HG03521 (cell line): ENCODE data around the gene CAPN5.

ENCODE experiments used
- ATAC-seq: cut with Tn5 transposase; IDR thresholded peaks from one replicate; pipeline ENCODE4 v1.9.1; 2021; ENCODE audit warnings: mild to moderate bottlenecking, moderate library complexity; ENCODE audit not compliant: unreplicated experiment

CAPN5 gene

DNA sequence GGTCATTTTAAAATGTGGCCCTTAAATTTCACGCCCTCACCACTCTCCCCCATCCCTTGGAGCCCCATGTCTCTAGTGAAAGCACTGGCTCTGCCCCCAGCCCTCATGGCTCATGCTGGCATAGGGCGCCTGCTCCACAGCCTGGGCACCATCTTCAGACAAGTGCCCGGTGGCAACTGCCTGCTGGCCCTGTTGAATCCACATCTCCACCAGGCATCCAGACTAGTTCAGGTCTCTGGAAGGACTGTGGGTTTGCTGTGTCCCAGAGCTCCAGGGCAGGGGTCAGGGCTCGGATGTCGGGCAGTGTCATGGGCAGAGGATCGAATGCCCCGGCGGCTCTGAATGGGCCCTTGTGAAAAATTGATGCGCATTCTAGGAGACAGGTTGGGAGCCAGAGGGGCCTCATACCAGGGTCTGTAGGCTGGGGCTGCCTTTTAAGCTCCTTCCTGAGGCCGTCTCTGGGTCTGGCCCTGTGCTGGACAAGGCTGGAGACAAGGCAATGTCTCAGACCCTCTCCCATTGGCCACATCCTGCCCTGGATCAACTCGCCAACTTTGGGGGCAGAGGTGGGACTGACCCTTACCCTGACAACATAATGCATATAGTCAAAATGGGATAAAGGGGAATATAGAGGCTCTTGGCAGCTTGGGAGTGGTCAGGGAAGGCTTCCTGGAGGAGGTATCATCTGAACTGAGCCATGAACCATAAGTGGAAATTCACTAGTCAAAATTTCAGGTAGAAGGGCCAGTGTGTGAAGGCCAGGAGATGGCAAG, 62.5 kb downstream of the CAPN5 start:
- no peak for ATAC-seq

DNA sequence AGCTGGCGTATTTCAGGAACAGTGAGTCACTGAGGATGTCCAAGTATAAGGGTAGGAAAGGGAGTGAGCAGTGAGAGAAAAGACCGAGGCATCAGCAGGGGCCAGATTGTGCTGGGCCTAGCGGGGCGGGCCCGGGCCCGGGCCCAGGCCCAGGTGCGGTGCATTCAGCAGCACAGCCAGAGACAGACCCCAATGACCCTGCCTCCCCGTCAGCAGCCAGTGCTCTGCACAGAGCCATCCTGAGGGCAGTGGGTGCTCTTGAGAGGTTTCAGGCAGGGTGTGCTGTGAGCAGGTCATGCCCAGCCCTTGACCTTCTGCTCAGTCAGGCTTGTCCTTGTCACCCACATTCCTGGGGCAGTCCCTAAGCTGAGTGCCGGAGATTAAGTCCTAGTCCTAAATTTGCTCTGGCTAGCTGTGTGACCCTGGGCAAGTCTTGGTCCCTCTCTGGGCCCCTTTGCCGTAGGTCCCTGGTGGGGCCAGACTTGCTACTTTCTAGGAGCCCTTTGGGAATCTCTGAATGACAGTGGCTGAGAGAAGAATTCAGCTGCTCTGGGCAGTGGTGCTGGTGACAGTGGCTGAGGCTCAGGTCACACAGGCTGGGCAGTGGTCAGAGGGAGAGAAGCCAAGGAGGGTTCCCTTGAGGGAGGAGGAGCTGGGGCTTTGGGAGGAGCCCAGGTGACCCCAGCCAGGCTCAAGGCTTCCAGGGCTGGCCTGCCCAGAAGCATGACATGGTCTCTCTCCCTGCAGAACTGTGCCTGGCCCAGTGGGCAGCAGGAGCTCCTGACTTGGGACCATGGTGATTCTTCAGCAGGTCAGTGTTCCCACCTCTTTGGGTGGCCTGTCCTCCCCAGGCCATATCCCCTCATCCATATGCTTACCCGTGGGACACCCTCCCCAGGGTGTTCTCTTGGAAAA, 63.3 kb downstream of the CAPN5 start:
- no peak for ATAC-seq

DNA sequence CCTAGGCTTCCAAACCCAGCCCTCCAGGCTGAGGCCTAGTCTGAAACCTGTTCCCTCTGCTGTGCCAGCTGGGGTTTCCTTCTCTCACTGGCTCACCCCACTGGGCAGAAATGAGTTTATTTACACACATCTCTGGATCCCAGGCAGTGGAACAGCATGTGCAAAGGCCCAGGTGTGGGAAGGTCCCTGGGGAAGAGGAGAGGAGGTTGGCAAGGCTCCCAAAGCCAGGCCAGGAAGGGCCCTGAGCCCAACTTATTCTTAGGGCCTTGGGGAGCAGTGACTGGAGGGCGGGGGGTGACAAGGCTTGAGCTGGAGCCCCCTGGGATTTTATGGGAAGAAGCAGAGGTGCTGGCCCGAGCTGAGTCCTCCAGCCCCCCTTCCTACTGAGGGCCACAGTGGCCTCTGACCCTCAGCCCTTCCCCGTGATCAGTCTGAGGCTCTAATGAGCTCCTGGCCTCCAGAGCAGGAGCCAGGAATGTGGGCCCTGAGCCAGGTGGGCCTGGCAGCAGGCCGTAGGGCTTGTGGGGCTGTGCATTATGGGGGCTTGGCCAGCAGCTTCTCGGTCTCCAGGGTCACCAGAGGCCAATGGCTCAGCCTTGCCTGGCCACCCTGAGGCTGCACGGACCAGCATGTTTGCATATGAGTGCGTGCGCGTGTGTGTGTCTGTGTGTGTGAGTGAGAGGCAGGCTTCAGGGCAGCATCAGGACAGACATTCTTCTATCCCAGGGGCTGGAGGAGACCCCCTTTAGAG, 64.2 kb downstream of the CAPN5 start:
- no peak for ATAC-seq

DNA sequence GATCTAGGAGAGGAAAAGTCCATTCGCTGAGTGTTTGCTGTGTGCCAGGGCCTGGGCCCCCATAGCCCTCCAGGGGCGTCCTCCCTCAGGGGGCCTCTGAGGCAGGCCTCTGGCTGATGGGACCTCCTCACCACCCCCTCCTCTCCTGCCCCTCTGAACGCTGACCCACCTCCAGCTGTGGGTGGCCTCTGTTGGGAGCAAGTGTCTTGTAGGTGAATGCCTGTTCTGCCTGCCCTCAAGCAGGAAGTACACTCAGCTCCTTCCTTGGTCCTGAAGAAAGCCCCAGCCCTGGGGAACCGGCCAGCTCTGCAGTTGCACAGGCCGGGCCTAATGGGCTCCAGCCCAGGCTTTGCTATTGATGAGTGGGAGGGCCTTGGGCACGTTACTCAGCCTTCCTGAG, 64.8 kb downstream of the CAPN5 start:
- ATAC-seq: no peak

DNA sequence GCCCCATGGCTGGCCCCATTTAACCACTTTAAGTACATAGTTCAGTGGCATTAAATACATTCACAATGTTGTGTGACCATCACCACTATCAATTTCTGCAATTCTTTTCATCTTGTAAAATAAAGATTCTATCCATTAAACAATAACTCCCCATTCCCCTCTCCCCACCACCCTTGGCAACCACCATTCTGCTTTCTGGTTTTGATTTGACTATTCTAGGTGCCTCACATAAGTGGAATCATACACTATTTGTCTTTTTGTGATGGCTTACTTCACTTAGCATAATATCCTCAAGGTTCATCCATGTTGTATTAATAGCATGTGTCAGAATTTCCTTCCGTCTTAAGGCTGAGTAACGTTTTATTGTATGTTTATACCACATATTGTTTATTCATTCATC, 68.3 kb downstream of the CAPN5 start:
- no peak for ATAC-seq

DNA sequence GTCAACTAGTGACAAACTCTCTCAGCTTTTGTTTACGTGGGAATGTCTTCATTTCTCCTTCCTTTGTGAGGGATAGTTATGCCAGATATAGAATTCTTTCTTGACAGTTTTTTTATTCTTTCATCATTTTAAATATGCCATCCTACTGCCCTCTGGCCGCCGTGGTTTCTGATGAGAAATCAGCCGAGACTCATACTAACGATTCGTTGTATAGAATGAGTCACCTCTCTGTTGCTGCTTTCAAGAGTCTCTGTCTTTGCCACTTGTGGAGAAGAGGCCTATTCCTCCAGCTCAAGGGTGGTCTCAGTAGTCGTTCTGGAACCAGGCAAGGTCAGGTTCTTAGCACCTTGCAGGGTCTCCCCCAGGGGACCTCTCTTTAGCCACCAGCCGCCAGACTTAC, 69.3 kb downstream of the CAPN5 start:
- ATAC-seq: no peak

DNA sequence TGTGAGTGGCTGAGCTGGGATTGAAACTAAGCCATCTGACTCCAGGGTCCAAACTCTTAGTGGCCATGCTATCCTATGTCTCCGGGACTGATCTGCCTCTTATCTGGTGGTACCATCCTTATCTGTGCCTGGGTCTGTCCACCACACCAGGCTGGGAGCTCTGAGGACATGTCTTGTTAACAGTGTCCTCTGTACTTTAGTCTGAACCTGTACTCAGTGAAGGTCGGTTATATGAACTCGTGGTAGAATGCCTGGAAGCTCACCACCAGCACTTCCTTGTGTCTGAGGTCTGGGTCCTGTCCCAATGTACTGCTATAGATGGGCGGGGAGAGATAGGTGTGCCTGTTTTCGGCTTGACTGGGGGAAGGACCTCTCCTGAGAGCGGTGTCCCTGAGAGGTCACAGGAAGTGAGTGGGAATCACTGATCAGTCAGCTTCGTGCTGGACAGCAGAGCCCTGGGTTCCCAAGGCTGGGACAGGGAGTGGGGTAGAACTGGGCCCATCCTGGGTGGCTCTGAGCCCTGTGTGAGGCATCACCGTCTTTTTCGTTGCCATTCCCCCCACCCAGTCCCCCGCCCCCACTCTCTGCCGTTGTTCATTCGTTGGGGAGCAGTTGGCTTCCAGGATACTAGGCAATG, 70.1 kb downstream of the CAPN5 start:
- ATAC-seq: no peak

DNA sequence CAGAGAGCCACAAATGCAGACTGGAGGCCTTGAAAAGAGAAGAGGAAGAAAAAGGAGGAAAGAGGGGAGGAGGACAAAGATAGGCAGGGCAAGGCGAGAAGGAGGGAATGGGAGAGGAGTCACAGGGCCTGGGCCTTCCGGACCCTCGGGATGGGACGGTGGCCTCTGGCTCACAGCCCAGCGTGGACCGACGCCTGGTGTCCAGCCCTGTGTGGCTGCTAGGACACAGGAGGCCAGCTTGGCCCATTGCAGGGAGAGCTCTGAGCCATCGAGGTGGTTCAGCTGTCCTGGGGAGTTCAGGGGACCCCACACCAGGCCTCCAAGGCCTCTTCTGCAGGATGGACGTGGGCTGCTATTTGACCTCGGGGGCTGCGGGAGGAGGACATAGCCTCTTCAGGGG, 70.7 kb downstream of the CAPN5 start:
- ATAC-seq: no peak

DNA sequence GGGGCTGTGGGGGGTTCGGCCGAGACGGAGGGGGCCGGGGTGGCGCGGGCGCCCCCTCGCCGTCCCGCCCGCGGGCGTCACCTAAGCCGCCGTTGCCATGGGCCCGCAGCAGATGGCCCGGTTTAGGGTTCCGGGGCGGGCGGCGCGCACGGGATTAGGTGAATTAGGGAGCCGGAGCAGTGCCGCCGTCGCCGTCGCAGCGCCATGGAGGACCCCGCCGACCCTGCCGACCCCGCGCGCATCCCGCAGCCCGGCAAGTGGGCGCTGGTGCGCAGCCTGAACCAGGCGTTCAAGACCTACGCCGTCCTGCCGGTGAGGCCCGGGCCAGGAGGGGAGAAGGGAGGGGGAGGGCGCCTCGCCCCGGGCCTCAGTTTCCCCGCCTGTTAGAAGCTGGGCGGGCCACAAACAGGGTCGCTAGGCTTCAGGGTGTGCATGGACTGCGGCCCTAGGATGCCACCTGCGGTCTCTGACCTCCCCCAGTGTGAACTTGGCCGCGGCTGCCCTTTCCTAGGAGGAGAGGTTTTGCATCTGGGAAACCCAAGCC, 71.4 kb downstream of the CAPN5 start:
- no peak for ATAC-seq

DNA sequence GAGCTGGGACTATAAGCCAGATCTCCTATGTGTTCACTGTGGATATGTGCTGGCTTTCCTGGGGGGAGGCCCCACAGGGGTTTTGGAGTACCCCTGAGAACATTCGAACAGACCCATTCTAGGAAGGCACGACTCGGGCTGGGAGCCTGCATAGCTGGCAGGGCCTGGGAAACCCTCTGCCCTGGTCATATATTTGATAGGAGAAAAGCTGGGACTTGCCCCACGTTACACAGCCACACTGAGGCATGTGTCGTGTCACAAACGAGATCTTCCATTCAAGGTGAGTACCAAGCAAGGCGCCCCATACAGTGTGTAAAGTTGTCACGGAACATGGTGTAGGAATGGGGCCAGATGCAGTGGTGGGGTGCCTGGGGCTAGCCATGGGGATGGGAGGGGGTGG, 72.4 kb downstream of the CAPN5 start:
- no peak for ATAC-seq

DNA sequence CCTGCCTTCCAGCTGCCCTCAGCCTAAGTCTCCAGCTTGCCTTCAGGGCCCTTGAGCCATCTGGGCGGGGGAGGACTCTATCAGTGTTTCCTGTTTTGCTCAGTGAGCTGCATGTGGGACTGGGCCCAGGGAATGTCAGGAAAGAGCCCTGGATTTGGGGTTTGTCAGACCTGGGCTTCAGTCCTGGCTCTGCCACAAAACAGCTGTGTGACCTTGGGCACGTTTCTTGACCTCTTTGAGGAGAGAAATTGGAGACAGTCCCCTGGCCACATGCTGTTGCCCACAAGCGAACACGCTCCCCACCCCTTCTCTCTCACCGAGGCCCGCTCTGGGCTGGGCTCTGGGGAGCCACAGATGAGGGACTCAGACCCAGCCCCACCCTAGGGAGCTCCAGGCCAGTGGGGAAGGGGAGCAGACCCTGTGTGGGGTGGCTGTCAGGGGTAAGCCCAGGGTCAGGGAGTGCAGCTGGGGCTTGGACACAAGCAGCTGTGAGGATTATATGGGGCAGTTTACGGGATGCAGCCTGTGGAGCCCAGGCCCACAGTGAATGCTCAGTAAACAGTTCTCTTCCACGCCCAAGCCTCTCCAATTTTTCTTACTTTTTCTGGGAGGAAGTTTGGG, 73.6 kb downstream of the CAPN5 start:
- ATAC-seq: no peak

DNA sequence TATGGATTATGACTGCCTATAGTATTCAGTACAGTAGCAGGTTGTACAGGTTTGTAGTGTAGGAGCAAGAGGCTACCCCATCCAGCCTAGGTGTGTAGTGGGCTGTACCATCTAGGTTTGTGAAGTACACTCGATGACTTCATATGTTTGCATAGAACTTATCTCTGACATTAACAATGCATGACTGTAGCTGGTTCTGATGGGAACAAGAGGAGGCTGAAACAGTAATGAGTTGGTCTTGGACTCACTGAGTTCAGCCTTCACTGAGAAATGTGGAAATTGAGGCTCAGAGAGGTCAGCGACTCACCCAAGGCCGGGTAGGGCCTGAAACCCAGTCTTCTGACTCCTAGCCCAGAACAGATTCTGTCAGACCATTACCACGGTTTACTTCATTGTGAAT, 74.3 kb downstream of the CAPN5 start:
- ATAC-seq: no peak

DNA sequence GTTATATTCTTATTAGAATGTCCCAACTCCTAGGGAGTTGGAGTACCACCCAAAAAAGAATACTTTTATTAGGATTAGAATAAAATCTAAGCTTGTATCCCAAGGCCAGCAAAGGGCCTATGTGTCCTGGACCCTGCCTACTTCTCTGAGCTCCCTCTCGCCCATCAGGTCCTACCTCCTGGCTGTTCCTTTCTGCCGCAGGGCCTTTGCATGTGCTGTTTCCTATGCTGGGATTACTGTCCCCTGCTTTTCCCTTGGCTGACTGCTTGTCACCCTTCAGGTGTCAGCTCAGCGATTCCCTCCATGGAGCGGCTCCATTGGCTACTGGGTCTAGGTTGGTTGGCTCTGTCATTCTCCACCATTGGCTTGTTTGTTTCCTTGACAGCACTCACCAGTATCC, 74.7 kb downstream of the CAPN5 start:
- ATAC-seq: no peak

DNA sequence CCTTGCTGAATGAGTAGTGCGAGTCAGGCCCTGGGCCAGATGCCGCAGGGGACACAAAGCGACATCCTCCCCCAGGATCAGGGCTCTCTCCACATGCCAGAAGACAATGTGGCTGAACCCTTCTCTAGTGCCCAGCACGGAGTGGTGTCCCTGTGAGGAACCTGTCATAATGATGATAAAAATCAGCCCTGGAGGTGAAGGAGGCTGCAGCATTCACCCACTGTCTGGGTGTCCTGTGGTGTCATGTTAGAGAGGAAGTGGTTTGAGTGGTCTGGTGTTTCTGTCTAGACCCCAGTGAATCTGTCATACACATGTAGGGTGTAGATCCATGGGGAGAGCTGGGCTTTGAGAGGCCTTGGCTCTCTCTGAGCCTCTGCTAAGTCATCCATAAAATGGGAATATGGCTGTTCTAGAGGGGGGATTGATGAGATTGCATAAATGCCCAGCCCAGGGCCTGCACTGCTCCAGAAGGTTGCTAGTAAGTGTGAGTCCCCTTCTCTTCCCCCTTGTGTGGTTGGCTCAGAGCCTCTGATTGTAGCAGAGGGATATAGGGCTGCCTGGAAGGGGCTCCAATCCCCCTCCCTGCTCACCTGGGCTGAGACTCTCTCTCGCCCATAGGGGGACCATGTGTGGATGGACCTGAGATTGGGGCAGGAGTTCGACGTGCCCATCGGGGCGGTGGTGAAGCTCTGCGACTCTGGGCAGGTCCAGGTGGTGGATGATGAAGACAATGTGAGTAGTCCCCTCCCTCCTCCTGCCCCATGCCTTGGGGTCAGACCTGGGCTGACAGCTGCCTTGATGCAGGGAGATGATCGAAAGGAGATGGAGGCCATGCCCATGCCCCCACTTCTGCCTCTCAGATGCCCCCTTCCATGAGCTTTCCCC, 75.6 kb downstream of the CAPN5 start:
- ATAC-seq: no peak

DNA sequence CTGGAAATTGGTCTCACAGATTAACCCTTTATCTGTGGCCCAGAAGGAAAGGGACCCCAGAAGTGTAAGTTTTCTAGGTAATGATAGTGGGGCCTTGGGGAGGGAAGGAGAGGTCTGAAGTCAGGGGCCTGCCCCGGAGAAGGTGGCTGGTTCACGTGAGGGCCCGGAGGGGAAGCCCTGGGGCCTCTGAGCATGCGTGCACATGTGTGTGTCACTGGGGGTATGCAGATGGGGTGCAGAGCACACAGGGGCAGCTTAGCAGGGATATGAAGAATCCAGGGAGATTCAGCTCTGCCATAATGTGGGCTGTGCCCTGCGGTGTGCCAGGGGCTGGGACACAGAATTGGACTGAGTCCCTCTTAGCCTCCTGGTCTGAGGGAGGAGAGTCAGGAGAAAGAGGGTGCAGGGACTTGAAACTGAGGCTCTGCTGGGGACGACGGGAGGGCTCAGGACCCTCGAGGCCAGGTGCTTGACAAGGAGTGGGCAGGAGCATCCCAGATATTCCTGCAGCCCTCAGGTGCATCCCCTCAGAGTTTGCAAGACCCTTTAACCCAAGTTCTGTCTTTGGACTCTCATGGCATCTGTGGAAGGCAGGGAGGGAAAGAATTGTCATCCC, 76.7 kb downstream of the CAPN5 start:
- no peak for ATAC-seq

DNA sequence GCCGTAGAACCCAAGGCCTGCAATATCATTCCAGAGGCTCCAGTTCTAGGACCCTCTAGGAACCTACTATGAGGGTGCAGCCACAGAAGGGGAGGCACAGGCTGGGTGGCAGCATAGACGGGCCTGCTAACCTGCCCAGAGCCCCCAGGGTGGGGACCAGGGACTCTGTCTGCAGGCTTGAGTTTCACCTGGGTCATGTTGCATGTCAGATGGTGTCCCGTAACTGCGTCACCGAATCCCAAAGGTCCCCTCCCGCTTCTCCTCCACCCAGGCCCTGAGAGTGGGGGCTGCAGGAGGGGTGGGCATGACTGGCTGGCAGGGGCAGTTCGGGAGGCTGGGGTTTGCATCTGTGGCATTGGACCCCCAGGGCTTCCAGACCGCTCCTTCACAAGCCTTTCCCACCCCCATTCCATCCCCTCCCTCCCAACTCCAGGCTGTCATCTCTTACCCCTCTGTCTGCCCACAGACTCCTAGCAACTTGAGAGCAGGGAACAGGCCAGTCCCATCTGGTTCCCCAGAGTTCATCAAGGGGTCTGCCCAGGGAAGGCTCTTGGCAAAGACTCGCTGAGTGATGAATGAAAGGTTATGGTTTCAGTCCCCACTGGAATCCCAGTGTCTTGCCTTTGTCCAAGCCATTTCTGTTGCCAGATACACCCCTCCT, 77.6 kb downstream of the CAPN5 start:
- no peak for ATAC-seq

DNA sequence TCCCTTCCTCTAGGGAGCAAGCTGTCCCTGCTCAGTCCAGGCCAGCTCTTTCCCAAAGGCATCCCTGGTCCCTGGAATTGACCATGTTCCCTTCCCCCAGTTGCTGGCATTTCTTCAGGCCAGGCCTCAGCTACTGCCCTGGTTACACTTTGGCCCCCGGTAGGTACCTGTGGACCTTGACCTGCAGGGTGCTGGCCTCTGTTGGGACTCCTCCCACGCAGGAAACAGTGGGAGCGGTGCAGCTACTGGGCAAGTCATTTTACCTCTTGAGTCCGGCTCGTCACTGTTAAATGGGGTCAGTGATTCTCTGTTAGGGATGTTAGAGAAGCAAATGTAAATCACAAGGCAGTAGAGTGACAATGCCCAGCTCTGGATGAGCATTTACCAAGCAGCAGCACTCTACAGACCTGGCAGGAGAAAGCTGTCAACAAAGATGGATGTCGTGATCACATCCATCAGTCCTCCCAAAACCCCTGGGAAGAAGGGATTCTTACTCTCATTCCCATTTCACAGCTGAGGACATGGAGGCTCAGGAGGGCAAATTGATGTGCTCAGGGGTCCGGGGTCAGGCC, 78.2 kb downstream of the CAPN5 start:
- ATAC-seq: no peak
